ENCODE measurements around the gene ERBIN.

DNA sequence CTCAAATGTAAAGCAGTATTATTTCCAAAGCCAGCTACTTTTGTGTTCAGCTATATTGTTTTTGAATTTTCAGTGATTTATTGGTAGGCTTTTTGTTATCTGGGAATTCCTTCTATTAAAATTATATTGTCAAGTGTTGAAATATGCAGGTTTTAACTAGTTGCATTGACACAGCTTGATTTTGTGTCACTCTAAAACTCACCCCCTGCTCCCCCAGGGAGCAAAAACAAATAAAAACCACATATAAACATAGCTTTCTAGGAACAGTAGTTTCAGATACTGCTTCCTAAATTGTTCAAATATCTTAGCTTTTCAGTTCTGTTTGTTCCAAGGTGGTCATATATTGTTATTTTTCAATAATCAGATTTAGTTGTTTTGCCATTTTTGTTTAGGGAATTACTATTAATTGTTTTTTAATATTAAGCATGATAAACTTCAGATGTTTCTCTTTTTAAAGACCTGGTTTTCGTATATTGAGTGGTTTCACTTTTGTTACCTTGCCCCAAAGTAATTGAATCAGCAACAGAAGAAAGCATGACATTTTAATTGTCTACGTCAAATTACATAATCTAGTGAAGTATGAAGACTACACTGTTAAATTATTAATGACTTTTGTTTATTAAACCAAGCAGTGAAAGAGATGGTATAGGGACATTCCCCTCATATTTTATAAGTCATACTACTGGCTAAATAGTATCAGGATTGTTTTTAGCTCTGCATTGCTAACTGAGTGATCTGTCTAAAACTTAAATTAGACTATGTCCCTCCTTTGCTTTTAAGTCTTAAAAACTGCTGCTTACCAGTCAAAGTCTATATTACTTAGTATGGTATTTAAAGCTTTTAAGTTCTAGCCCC lies 43.4 kb downstream of the ERBIN start:
- TF ChIP-seq CTCF (IDR thresholded peaks at IDR 0.05) (no peak), SIN3A (IDR thresholded peaks at IDR 0.05; ENCODE audit: borderline replicate concordance, insufficient read depth, low read depth, low read length) (no peak), POLR2AphosphoS5 (IDR thresholded peaks at IDR 0.05; ENCODE audit: low read depth, low read length) (no peak), TCF7L2 (IDR thresholded peaks at IDR 0.05; ENCODE audit: low read depth, low read length) (no peak)
- TF ChIP-seq, protein P1, sequence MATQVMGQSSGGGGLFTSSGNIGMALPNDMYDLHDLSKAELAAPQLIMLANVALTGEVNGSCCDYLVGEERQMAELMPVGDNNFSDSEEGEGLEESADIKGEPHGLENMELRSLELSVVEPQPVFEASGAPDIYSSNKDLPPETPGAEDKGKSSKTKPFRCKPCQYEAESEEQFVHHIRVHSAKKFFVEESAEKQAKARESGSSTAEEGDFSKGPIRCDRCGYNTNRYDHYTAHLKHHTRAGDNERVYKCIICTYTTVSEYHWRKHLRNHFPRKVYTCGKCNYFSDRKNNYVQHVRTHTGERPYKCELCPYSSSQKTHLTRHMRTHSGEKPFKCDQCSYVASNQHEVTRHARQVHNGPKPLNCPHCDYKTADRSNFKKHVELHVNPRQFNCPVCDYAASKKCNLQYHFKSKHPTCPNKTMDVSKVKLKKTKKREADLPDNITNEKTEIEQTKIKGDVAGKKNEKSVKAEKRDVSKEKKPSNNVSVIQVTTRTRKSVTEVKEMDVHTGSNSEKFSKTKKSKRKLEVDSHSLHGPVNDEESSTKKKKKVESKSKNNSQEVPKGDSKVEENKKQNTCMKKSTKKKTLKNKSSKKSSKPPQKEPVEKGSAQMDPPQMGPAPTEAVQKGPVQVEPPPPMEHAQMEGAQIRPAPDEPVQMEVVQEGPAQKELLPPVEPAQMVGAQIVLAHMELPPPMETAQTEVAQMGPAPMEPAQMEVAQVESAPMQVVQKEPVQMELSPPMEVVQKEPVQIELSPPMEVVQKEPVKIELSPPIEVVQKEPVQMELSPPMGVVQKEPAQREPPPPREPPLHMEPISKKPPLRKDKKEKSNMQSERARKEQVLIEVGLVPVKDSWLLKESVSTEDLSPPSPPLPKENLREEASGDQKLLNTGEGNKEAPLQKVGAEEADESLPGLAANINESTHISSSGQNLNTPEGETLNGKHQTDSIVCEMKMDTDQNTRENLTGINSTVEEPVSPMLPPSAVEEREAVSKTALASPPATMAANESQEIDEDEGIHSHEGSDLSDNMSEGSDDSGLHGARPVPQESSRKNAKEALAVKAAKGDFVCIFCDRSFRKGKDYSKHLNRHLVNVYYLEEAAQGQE (IDR thresholded peaks at IDR 0.05; ENCODE audit: insufficient read depth in 1 of 2, low read depth in 2 of 2, low read length in 1 of 2) = no peak
